ENCODE results near the gene WBP2NL.
A peak's percentile ranks its signal among the peaks of the same experiment; 100 is the strongest.

Gene WBP2NL

DNA sequence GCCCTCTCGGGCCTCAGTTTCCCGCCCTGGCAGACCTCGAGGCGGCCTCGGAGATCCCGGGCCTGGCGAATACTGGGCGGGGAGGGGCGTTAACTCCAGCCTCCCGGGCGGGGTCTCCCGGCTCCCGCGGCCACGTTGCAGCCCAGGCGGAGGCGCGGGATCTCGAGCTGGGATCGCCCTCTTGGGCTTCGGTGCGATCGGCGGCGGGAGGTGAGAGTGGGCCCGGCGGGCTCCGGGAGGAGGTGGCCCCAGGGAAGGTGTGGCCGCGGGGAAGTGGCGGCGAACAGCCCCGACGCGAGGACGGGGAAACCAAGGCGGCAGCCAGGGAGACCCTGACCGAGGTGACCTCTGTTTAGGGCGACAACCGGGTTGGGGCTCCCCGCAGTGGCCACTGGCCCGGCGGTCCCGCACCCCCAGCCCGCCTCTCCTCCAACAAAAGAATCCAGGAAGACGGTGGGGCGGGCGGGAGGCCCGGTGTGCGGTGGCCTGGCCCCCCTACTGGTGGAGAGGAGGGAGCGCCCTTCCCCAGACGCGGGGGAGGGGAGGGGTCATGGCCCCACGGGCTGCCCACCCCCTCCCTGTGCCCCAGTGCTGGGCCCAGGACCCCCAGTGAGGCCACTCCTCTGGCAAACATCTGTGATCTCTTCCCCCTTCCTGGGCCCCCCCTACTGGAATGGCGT lies 75.7 kb downstream of the WBP2NL start, which contains the start of gene PHETA2:
PHETA2 (plus strand) TSS at position 117 of the 680 bp plus-strand sequence. CDS start 3,046 bp downstream, outside the sequence.
- peak; percentile 47 for DNase-seq

DNA sequence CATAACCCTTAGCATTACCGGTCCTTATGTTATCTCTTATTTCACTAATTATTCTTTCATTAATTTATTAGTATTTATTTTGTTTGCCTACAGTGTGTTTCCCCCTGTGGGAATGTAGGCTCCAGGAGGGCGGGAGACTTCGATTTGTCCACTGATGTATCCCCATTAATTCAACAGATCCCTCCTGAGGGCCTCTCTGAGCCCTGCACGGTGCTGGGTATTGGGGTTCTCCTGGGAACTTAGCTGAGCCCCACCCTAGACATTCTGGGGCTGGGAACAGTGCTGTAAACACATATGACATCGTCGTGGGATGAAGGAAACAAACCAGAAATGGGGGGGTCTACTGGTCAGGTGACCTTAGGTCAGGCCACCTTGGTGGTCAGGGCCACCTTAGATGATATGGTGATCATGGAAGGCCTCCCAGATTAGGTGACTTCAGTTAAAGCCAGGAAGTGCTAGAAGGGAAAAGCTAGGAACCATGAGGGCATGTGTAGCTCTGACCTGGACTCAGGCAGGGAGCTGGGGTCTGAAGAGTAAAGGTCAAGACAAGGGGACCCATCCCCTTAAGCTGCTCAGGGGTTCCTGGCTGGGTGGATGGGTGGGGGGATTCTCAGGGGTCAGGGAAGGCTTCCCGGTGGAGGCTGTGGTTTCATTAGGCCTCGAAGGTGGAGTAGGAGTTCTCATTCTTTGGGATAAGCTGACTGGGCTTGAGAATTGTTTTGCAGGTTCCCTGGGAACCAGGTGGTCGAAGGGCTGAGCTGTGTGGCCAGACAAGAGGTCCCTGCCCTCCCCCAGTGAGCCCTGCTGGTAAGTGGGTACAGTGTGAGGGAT lies 76.5 kb downstream of the WBP2NL start:
- no peak for DNase-seq

DNA sequence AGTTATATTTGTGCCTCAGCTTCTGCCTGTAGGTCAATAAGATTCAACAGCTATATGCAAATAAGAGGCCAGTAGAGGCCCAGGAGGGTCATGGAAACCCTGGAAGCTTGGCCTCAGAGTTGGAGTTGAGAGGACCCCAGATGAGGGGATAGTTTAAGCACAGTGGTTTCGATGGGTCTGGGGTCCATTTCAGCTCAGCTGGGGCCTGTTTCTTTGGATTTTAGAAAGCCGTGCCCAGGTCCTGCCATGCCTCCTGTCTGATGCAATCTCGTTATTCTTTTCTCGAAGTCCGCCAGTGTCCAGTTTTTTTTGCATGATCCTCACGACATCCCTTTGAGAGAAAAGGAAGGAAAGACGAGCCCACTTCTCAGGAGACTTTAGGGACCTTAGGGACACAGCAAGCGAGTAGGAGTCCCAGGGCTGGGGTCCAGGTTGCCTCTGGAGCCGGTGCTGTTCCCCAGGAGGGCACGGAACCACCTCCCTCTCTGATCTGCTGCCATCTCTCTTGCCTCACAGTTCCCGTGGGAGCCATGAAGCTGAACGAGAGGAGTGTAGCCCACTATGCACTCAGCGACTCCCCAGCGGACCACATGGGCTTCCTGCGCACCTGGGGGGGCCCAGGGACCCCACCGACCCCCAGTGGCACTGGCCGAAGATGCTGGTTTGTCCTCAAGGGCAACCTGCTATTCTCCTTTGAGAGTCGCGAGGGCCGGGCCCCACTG lies 78.3 kb downstream of the WBP2NL start:
- DNase-seq: no peak

DNA sequence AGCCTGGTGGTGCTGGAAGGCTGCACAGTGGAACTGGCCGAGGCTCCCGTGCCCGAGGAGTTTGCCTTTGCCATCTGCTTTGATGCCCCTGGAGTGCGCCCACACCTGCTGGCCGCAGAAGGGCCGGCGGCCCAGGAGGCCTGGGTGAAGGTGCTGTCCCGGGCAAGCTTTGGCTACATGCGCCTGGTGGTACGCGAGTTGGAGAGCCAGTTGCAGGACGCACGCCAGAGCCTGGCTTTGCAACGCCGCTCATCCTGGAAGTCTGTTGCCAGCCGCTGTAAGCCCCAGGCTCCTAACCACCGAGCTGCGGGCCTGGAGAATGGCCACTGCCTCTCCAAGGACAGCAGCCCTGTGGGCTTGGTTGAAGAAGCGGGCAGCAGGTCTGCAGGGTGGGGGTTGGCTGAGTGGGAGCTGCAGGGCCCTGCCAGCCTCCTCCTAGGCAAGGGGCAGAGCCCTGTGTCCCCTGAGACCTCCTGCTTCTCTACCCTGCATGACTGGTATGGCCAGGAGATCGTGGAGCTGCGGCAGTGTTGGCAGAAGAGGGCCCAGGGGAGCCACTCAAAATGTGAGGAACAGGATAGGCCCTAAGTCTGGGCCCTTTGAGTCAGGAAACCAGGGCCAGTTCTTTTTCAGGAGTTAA lies 79.0 kb downstream of the WBP2NL start:
- DNase-seq: no peak
